K562 (cell line): ENCODE data around the gene UTP14A. TPM values are rescaled to one million over a fixed set of nuclear protein-coding genes. Genes with fewer than 3 reads are reported as not detected.

Experiments
- ATAC-seq: fragments of 200-7000 bp; cut with Tn5 transposase; 3 replicates; pipeline ENCODE4 v1.9.1; 2020; ENCODE audit warnings: moderate library complexity
- Bru-seq: library from RNA; stranded (reverse); fragments of 400-500 nt; gene quantifications from one replicate; lab custom pipeline; 2021; lab: Mats Ljungman, UMichigan
- BruChase-seq, 2 experiments: library from RNA; stranded (reverse); fragments of 400-500 nt; gene quantifications; one replicate each; lab custom pipeline; 2021; lab: Mats Ljungman, UMichigan
- BruUV-seq: library from RNA; stranded (reverse); fragments of 400-500 nt; replicated peaks from 2 replicates; lab custom pipeline; 2021; lab: Mats Ljungman, UMichigan
- CTCF ChIA-PET: fragments of 300-600 bp; formaldehyde crosslinking; extraction: SDS; loops from one replicate; lab custom pipeline; 2021; ENCODE audit warnings: low intra/inter-chr PET ratio; lab: Yijun Ruan, JAX
- POLR2A ChIA-PET: fragments of 300-600, 350-650 bp; sonication (Branson Sonifier 250); formaldehyde crosslinking; extraction: SDS; loops from one replicate; lab custom pipeline; 2021; ENCODE audit warnings: antibody characterized with exemption, inconsistent platforms; lab: Yijun Ruan, JAX
- DNase-seq, 4 experiments: peaks; one replicate each; pipeline versions ENCODE4 v3.0.0 to v3.0.0-alpha.2; 2011 to 2018; ENCODE audit warnings: low spot score in 3 of 4, mixed read lengths in 3 of 4; ENCODE audit errors: extremely low read depth in 1 of 4
- FAIRE-seq: peaks from 2 replicates; lab custom pipeline; 2011; peaks lifted over from hg19 to GRCh38; lab: Jason Lieb, UNC
- H2AFZ ChIP-seq: 2 replicates; pipeline ENCODE4 v1.6.0; 2011; ENCODE audit warnings: low read depth, low read length, control low read depth, inconsistent platforms
- H3K27ac ChIP-seq: fragments of 200-600 bp; 3 replicates; pipeline ENCODE4 v1.8.0; 2011; ENCODE audit warnings: low read depth, mild to moderate bottlenecking, control low read depth, inconsistent platforms, low read length, moderate library complexity, mixed read lengths; ENCODE audit errors: extremely low read depth
- H3K27me3 ChIP-seq, 2 experiments: fragments of 300-600 bp in 1 of 2; 2 replicates in 1 of 2; 3 replicates in 1 of 2; pipeline versions ENCODE4 v1.6.0 to v1.8.0; 2011; ENCODE audit warnings: inconsistent platforms in 2 of 2, low read length in 2 of 2, mild to moderate bottlenecking in 1 of 2, mixed read lengths in 1 of 2, moderate library complexity in 1 of 2; ENCODE audit not compliant: control insufficient read depth in 2 of 2, insufficient read depth in 2 of 2
- H3K36me3 ChIP-seq: fragments of 300-600 bp; 3 replicates; pipeline ENCODE4 v1.8.0; 2011; ENCODE audit warnings: mild to moderate bottlenecking, low read length, inconsistent platforms; ENCODE audit not compliant: control insufficient read depth, insufficient read depth
- H3K4me1 ChIP-seq, 2 experiments: fragments of 200-600 bp in 1 of 2; replicated peaks in 1 of 2; 2 replicates in 1 of 2; 3 replicates in 1 of 2; pipeline versions ENCODE4 v1.5.1 to v1.8.0; 2011; ENCODE audit warnings: inconsistent platforms in 2 of 2, low read length in 2 of 2, mild to moderate bottlenecking in 1 of 2, mixed read lengths in 1 of 2, moderate library complexity in 1 of 2; ENCODE audit not compliant: control insufficient read depth in 2 of 2, insufficient read depth in 2 of 2
- H3K4me2 ChIP-seq: 2 replicates; pipeline ENCODE4 v1.6.1; 2011; ENCODE audit warnings: low read length, control low read depth, inconsistent platforms, mixed read lengths; ENCODE audit not compliant: insufficient read depth
- H3K4me3 ChIP-seq: fragments of 200-600 bp; sonication (generic), shearing (Covaris generic); 2 replicates; pipeline ENCODE4 v1.5.1; 2016; ENCODE audit warnings: control low read depth, inconsistent platforms
- H3K79me2 ChIP-seq: fragments of 200-600 bp; 3 replicates; pipeline ENCODE4 v1.8.0; 2011; ENCODE audit warnings: low read length, inconsistent platforms; ENCODE audit not compliant: control insufficient read depth, insufficient read depth
- H3K9ac ChIP-seq, 2 experiments: 2 replicates each; pipeline versions ENCODE4 v1.6.0 to v1.6.1; 2011; ENCODE audit warnings: low read depth in 2 of 2, low read length in 2 of 2, control low read depth in 1 of 2, inconsistent platforms in 1 of 2, mild to moderate bottlenecking in 1 of 2, mixed read lengths in 1 of 2; ENCODE audit not compliant: insufficient read depth in 1 of 2
- H3K9me1 ChIP-seq: one replicate; pipeline ENCODE4 v1.6.0; 2011; ENCODE audit warnings: inconsistent platforms, mild to moderate bottlenecking, low read length, moderate library complexity; ENCODE audit not compliant: control insufficient read depth, insufficient read depth
- H3K9me3 ChIP-seq: replicated peaks from 2 replicates; pipeline ENCODE4 v1.5.1; 2011; ENCODE audit warnings: low read depth, low read length, inconsistent platforms; ENCODE audit not compliant: control insufficient read depth, insufficient read depth
- H4K20me1 ChIP-seq: replicated peaks from 2 replicates; pipeline ENCODE4 v1.6.1; 2011; ENCODE audit warnings: low read length, inconsistent platforms, mixed read lengths; ENCODE audit not compliant: control insufficient read depth, insufficient read depth
- CAMTA2 ChIP-seq: fragments of 250-450 bp; sonication (Bioruptor Pico); conservative IDR thresholded peaks from 2 replicates; pipeline ENCODE4 v1.5.1; 2022
- ETV1 ChIP-seq: fragments of 450-650 bp; conservative IDR thresholded peaks from 2 replicates; pipeline ENCODE4 v1.6.1; 2016; ENCODE audit warnings: missing genetic modification characterization, control low read depth, low read depth, missing compliant biosample characterization
- JUND ChIP-seq, 2 experiments: IDR thresholded peaks; 2 replicates in 1 of 2; 3 replicates in 1 of 2; pipeline ENCODE4 v1.6.1; 2011; ENCODE audit warnings: borderline replicate concordance in 2 of 2, low read depth in 2 of 2, low read length in 2 of 2, improper control_type of control experiment in 1 of 2, missing biosample characterization in 1 of 2, missing genetic modification characterization in 1 of 2, missing genetic modification reagents in 1 of 2
- MAZ ChIP-seq, 2 experiments: fragments of 450-650 bp in 1 of 2; sonication (generic) in 1 of 2; formaldehyde crosslinking; IDR thresholded peaks in 1 of 2; conservative IDR thresholded peaks in 1 of 2; 2 replicates each; pipeline versions ENCODE4 v1.4.0 to v1.5.0; 2020; ENCODE audit warnings: mild to moderate bottlenecking in 1 of 2, missing genetic modification reagents in 1 of 2
- MYNN ChIP-seq, 2 experiments: sonication (generic); formaldehyde crosslinking in 1 of 2; IDR thresholded peaks; 2 replicates each; pipeline versions ENCODE4 v1.5.0 to v1.6.1; 2016 to 2020; ENCODE audit warnings: antibody characterized with exemption in 1 of 2, missing genetic modification reagents in 1 of 2
- SIN3A ChIP-seq, 2 experiments: fragments of 150-350 bp in 1 of 2; IDR thresholded peaks; 2 replicates each; pipeline ENCODE4 v1.6.1; 2011 to 2016; ENCODE audit warnings: borderline replicate concordance in 2 of 2, low read depth in 2 of 2, low read length in 2 of 2, mild to moderate bottlenecking in 2 of 2, moderate library complexity in 2 of 2; ENCODE audit not compliant: control insufficient read depth in 1 of 2
- SP1 ChIP-seq: sonication (generic); formaldehyde crosslinking; IDR thresholded peaks from 2 replicates; pipeline ENCODE4 v1.8.1; 2022; ENCODE audit warnings: mild to moderate bottlenecking, missing genetic modification reagents
- USF1 ChIP-seq: sonication (generic); formaldehyde crosslinking; IDR thresholded peaks from 2 replicates; pipeline ENCODE4 v1.9.0; 2022; ENCODE audit warnings: mild to moderate bottlenecking, missing genetic modification reagents
- ZBTB7A ChIP-seq: IDR thresholded peaks from 2 replicates; pipeline ENCODE4 v1.6.1; 2011; ENCODE audit warnings: low read depth, mild to moderate bottlenecking, low read length, moderate library complexity, borderline replicate concordance; ENCODE audit not compliant: control insufficient read depth
- ZNF395 ChIP-seq: fragments of 200-800 bp; sonication (Bioruptor generic); IDR thresholded peaks from 2 replicates; pipeline ENCODE4 v1.6.1; 2017; ENCODE audit warnings: missing genetic modification characterization, missing compliant biosample characterization
- WGBS: fragments of 100-300 bp; shearing (Covaris generic); methylation state at CpG from one replicate; pipeline ENCODE4 v1.1.6; 2016; ENCODE audit warnings: low coverage, mixed read lengths; ENCODE audit not compliant: insufficient coverage; ENCODE audit errors: missing lambda C conversion rate; 5-methylcytosine and 5-hydroxymethylcytosine counted together
- in situ Hi-C: fragments of 300-500 bp; cut with MboI; formaldehyde crosslinking; loops from 4 replicates; pipeline ENCODE4 v1.15.0; 2018; ENCODE audit warnings: inconsistent platforms, mixed read lengths
- intact Hi-C: fragments of 100-400 bp; cut with micrococcal nuclease; formaldehyde crosslinking; loops from 2 replicates; pipeline ENCODE4 v1.14.2; 2022
- long read RNA-seq, 3 experiments: library from polyadenylated mRNA in 2 of 3; library from RNA in 1 of 3; unstranded in 2 of 3; stranded (forward) in 1 of 3; transcript quantifications; one replicate each; pipeline ENCODE4 v2.0.0, GENCODE V29; 2019 to 2022
- polyA minus RNA-seq, 3 experiments: library from RNA; depleted of rRNA, polyadenylated mRNA; stranded (reverse); fragments of >200 nt; gene quantifications; 2 replicates each; pipeline ENCODE4 v1.2.3, GENCODE V29; 2011
- polyA plus RNA-seq, 8 experiments: library from polyadenylated mRNA; depleted of rRNA in 4 of 8; stranded (reverse) in 5 of 8; unstranded in 3 of 8; fragments of >200 nt; fragmentation: Nextera tagmentation in 2 of 8; fragmentation: Illumina TruSeq in 1 of 8; extraction: Ambion mirVana in 2 of 8; extraction: Trizol in 1 of 8; gene quantifications; 2 replicates each; pipeline versions ENCODE4 v1.2.1 to v1.2.3, GENCODE V29; 2011 to 2014; ENCODE audit warnings: inconsistent platforms in 1 of 8, missing spikeins in 1 of 8
- total RNA-seq, 7 experiments: library from RNA; depleted of rRNA in 6 of 7; stranded (reverse); fragments of >200 nt in 6 of 7; fragmentation: Illumina TruSeq in 2 of 7; extraction: Trizol in 2 of 7; gene quantifications; 2 replicates each; pipeline versions ENCODE4 v1.2.1 to v1.2.3, GENCODE V29; 2011 to 2021; ENCODE audit warnings: low replicate concordance in 1 of 7

Gene UTP14A
- total RNA-seq (2011; cell fraction: chromatin; rRNA removed; ENCODE audit: low replicate concordance), result 24.6 and 45.1 TPM in 2 replicates
- 13.9 and 16.3 TPM in 2 replicates for total RNA-seq (2011; cell fraction: nucleolus; rRNA removed)
- total RNA-seq (2011; cell fraction: nucleoplasm; rRNA removed), result 23.8 and 26.2 TPM in 2 replicates
- total RNA-seq (2014; rRNA removed) (66.2 and 70.0 TPM in 2 replicates), total RNA-seq (2014; rRNA removed; fragmentation: Illumina TruSeq; extraction: Trizol) (82.0 and 87.9 TPM in 2 replicates), total RNA-seq (2015; rRNA removed; fragmentation: Illumina TruSeq; extraction: Trizol) (88.7 and 91.0 TPM in 2 replicates), total RNA-seq (2021) (54.6 and 56.2 TPM in 2 replicates), polyA plus RNA-seq (2011; rRNA removed) (22.8 and 36.9 TPM in 2 replicates), polyA plus RNA-seq (2014; fragmentation: Illumina TruSeq; extraction: Trizol) (70.3 and 87.4 TPM in 2 replicates), polyA plus RNA-seq (2014; fragmentation: Nextera tagmentation; extraction: Ambion mirVana) (10 to 100 TPM; 30.5 to 59.9 TPM), polyA plus RNA-seq (2014; rRNA removed) (59.9 and 64.1 TPM in 2 replicates), polyA minus RNA-seq (2011; rRNA and poly(A)+ RNA removed) (42.6 and 49.3 TPM in 2 replicates), Bru-seq, nascent RNA (percentile 90 among the genes with signal in this experiment), BruChase-seq, experiment 1, labeled RNA remaining after a 2-hour chase (percentile 86 among the genes with signal in this experiment), BruChase-seq, experiment 2, labeled RNA remaining after a 6-hour chase (percentile 87 among the genes with signal in this experiment)
- polyA plus RNA-seq (2011; cell fraction: cytosol; rRNA removed), result 10.0 and 10.8 TPM in 2 replicates
- polyA plus RNA-seq (2011; cell fraction: nucleus; rRNA removed), result 17.4 and 18.0 TPM in 2 replicates
- 29.8 and 47.2 TPM in 2 replicates for polyA plus RNA-seq (2012)
- 13.0 and 27.0 TPM in 2 replicates for polyA minus RNA-seq (2011; cell fraction: cytosol; rRNA and poly(A)+ RNA removed)
- polyA minus RNA-seq (2011; cell fraction: nucleus; rRNA and poly(A)+ RNA removed), result 6.7 and 12.8 TPM in 2 replicates
- long read RNA-seq, experiment 1, transcript UTP14A-201 (15 exons, 2,488 nt), result major isoform, 237 of 283 reads
- long read RNA-seq, experiment 1, partial matches to known transcripts, result 28 of 283 reads
- long read RNA-seq, experiment 1, other reads (novel, unspliced or antisense), result 18 of 283 reads
- long read RNA-seq, experiment 2, transcript UTP14A-201 (15 exons, 2,488 nt), result major isoform, 22 of 76 reads
- long read RNA-seq, experiment 2, partial matches to known transcripts, result 47 of 76 reads
- long read RNA-seq, experiment 2, other reads (novel, unspliced or antisense), result 7 of 76 reads
- long read RNA-seq, experiment 3, transcript UTP14A-201 (15 exons, 2,488 nt), result major isoform, 34 of 78 reads
- long read RNA-seq, experiment 3, partial matches to known transcripts, result 38 of 78 reads
- long read RNA-seq, experiment 3, other reads (novel, unspliced or antisense), result 6 of 78 reads

- H3K27me3 ChIP-seq, result no peaks in the 10 kb centered on the region
- peak within 1 kb of the TSS; percentile 94 for H2AFZ ChIP-seq
- POLR2A ChIA-PET, result interaction anchor here (0.6 to 2.2 kb wide), 7 partner anchors 9 to 748 kb away, joined by 3 to 7 read pairs (median 4); no protein-coding TSS in a partner anchor
- H3K36me3 ChIP-seq, result peaks cover 37% of the 10 kb centered on the region; the same call in 2 of the 3 replicates
- no peaks in the 10 kb centered on the region for H4K20me1 ChIP-seq
- H3K9me3 ChIP-seq, result no peaks in the 10 kb centered on the region
- DNase-seq (peak; percentile 86 to 96 (median 89)), ATAC-seq (peak; percentile 99), FAIRE-seq (peak; percentile 97)
- H3K4me3 ChIP-seq, result peak within 1 kb of the TSS; percentile 94
- peak within 1 kb of the TSS; percentile 89 for H3K27ac ChIP-seq
- WGBS, result 2% methylated on average over 21 of the region's 53 CpGs
- in situ Hi-C loops (no loop called here), intact Hi-C loops (loop anchor here (5.0 to 10.0 kb wide), 2 partner anchors 64 to 151 kb away; partner anchors contain the start of gene ZDHHC9)
- peaks cover 31% of the 10 kb centered on the region for H3K79me2 ChIP-seq
- peak within 1 kb of the TSS; percentile 94 for H3K4me2 ChIP-seq
- H3K4me1 ChIP-seq, result peaks cover 0 to 6% of the 10 kb centered on the region in 2 experiments; a peak in 3 of 5 replicates
- TSS peak; percentile 76 for BruUV-seq
- H3K9ac ChIP-seq, result peak within 1 kb of the TSS; percentile 90
- CTCF ChIA-PET, result no interaction called here
- H3K9me1 ChIP-seq, result no peaks in the 10 kb centered on the region
- TF ChIP-seq ZNF395 (0 out of 2 replicates have a peak, but pooled peaks have one; percentile 26), MAZ (CRISPR knock-in tag; conservative IDR thresholded peaks at IDR 0.05 in 1 of 2, IDR thresholded peaks at IDR 0.05 in 1 of 2) (peak; percentile 29 to 52; a peak in 1 of 4 replicates), SIN3A (IDR thresholded peaks at IDR 0.05; ENCODE audit: borderline replicate concordance in 2 of 2, control insufficient read depth in 1 of 2, low read depth in 2 of 2, low read length in 2 of 2) (peak; percentile 70; a peak in 1 of 4 replicates), MYNN (IDR thresholded peaks at IDR 0.05) (no peak), MYNN (CRISPR knock-in tag; IDR thresholded peaks at IDR 0.05) (no peak), SP1 (CRISPR knock-in tag) (0 out of 2 replicates have a peak, but pooled peaks have one; percentile 39), USF1 (CRISPR knock-in tag) (peak; percentile 75), ZBTB7A (peak; percentile 33; the same call in 1 of the 2 replicates), CAMTA2 (no peak), ETV1 (peak; percentile 86), JUND (IDR thresholded peaks at IDR 0.05; ENCODE audit: borderline replicate concordance, low read depth, low read length) (peak; percentile 59; the same call in 1 of the 2 replicates), JUND (tag; IDR thresholded peaks at IDR 0.05; ENCODE audit: borderline replicate concordance, low read depth, low read length) (peak; percentile 50; the same call in 1 of the 3 replicates)
These were observed at the start of gene UTP14A for GRCh38 chrX:129905787-129906580. TSS of gene UTP14A (plus strand) at chrX:129906164. CDS start at chrX:129906211, 47 bp downstream.
